ENCODE data around the gene TNPO2.
A peak's percentile ranks its signal among the peaks of the same experiment; 100 is the strongest.
"Not testable (repeated sequence)": the region's sequence is repeated elsewhere in the genome, so short reads cannot be mapped to it uniquely, and the experiment has no call there.

The TNPO2 gene

DNA sequence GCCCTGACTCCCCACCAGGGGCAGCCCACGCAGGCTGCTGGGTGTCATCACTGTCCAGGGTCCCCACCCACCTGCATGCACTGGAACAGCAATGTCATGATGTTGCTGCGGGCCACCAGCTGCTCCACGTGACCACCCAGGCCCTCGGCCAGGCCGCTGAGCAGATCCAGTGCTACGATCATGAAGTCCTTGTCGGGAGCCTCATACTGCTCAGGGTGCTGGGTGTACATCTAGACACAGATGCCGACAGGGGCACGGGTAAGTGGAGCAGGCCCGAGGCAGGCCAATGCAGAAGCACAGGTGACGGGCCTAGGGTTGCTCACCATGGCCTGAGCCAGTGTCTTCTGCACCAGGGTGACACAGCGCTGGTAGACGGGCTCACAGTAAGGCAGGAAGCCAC is 18.6 kb downstream of the TNPO2 start:
- no peak for DNase-seq

GRCh38 chr19:12703046-12703445 is 20.7 kb downstream of the TNPO2 start:
- DNase-seq, result peak; percentile 48

GRCh38 chr19:12701596-12702282 is 22.0 kb downstream of the TNPO2 start:
- DNase-seq, result no peak

GRCh38 chr19:12698138-12698537 is 25.6 kb downstream of the TNPO2 start:
- no peak for DNase-seq

GRCh38 chr19:12697425-12697824 is 26.3 kb downstream of the TNPO2 start:
- not testable (repeated sequence) for DNase-seq

DNA sequence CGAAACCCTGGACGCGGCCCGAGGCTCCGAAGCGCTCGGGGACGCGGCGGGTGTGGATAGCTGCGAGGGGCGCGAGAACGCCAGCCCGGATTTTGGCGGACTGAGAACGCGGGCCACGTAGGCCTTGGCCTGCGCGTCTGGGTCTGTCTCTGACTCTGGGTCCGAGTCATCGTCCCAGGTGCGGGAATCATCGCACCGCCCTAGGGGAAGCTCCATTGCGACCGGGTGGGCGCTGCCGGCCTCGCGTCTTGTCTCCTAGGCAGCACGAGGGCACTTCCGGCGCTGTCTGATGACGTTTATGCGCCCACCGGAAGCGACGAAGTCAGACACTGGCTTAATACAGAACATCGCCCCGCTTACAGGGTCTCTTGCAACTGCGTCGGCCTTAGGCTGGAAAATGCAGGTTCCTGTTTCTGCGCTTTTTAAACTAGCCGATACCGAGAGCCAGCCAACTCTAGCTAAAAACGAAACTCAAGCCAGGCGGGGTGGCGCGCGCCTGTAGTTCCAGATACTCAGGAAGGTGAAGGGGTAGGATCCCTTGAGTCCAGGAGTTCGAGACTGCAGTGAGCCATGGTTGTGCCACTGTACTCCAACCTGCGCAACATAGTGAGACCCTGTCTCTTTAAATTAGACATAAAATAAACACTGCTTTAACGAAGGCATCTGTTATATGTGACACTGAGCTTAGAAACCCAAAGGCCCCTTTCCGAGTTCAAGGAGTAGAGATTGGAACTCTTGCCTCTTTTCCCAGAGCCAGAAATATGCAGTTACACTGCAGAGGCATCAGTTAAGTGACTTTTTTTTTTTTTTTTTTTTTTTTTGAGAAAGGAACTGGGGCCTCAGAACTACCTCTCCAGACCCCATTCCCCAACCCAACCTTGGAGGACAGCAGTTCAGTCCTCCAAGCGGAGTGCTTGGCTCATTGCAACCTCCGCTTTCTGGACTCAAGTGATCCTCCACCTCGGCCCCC is 27.1 kb downstream of the TNPO2 start, which contains the start of gene FBXW9:
FBXW9 (minus strand) TSS at position 266 of the 970 bp plus-strand sequence; CDS start at position 216, 50 bp downstream.
- DNase-seq, result peak; percentile 97

DNA sequence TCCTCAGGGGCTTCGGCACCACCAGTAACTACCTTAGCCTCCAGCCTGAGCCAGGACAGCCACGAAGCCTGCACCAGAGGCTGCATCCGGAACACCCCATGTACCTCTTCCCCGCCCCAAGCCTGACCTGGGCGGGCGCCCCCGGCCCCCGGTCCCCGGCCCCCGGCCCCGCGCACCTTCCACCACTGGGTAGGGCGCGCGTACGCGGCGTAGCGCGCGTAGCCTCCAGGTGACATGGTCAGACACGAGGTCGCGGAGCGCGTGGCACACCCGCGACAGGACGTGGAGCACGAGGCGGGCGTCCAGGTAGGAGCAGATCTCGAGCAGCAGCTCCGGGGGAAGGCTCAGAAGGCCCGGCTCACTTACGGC is 27.8 kb downstream of the TNPO2 start:
- peak; percentile 43 for DNase-seq

DNA sequence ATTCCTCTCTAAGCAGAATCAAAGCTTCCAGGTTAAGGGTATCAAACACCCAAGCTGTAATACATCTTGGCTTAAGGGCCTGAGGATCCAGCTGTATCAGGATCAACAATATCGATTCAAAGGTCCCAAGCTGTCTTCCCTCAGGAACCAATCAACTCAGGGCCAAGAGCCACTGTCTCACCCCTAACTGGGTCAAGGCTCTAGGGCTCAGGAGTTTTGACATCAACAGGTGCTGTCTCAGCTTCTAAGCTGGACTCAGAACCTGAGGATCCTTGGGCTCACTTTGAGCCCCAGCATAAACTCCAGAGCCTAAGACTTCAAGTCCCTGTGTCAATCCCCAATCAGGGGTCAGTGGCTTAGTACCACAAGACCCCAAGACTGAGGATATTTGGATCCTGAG is 28.2 kb downstream of the TNPO2 start:
- no peak for DNase-seq

GRCh38 chr19:12695096-12695495 is 28.6 kb downstream of the TNPO2 start:
- no peak for DNase-seq

DNA sequence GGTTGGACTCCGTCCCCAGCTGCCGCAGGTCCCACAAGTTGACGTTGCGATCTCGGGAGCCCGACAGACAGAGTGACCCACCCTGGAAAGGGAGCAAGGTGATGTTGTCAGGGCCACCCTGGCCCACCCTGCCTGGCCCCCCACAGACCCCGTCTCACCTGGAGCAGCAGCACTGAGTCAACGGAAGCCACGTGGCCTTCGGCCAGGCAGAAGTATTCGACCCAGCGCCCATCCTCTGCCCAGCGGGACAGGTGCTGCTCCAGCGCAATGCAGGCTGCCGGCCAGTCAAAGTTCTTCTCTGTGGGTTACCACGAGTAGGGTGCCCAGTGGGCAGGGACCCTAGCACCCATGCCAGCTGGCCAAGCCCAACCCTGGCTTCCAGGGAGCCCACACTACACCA is 29.1 kb downstream of the TNPO2 start:
- DNase-seq, result no peak

GRCh38 chr19:12692960-12693359 is 30.8 kb downstream of the TNPO2 start:
- DNase-seq, result no peak

DNA sequence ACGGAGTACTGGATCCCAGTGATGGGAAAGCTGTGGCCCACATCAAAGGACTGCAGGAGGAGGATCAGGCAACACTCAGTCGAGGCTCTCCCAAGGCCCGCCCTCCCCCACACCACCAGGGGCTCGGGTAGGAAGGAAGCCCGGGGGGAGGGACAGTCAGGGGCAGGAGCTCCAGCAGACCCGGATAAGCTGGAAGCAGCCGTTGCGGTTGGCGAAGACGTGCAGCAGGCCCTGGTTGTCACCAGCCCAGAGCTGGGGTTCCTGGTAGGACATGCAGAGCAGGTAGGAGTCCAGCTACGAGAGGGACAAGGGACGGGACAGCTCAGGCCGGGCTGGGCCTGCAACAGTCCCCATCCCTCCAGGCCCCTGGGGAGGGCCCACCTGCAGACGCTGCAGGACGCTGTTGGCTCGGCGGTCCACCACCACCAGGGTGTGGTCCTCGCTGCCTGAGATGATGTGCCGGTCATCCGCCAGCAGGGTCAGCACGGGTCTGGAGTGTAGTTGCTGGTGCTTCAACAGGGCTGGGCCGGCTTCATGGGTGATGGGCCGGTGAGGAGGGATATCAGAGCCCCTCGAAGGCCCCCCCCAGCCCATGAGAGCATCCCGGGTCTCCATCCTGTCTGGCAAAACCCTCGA is 34.0 kb downstream of the TNPO2 start:
- DNase-seq, result no peak

- DNase-seq, result no peak
These were observed 34.7 kb downstream of the TNPO2 start for GRCh38 chr19:12689012-12689411.

- DNase-seq, result no peak
These were observed 36.1 kb downstream of the TNPO2 start, which contains the start of gene GNG14 for GRCh38 chr19:12687496-12688196. TSS of gene GNG14 (plus strand) at chr19:12687998. CDS start at chr19:12688049, 51 bp downstream.

DNA sequence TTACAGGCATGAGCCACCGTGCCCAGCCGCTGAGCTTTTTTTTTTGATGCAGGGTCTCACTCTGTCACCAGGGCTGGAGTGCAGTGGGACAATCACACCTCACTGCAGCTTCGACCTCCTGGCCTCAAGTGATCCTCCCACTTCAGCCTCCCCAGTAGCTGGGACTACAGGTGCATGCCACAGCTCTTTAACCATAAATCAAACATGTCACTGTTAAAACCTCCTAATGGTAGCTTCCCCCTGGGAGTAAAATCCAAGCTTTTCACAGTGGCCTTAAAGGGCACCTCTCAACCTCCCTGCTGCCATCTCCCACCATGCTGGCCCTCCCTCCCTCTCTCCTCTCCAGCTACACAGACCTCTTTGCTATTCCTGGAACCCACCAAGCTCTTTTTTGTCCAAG is 37.9 kb downstream of the TNPO2 start:
- DNase-seq, result no peak

DNA sequence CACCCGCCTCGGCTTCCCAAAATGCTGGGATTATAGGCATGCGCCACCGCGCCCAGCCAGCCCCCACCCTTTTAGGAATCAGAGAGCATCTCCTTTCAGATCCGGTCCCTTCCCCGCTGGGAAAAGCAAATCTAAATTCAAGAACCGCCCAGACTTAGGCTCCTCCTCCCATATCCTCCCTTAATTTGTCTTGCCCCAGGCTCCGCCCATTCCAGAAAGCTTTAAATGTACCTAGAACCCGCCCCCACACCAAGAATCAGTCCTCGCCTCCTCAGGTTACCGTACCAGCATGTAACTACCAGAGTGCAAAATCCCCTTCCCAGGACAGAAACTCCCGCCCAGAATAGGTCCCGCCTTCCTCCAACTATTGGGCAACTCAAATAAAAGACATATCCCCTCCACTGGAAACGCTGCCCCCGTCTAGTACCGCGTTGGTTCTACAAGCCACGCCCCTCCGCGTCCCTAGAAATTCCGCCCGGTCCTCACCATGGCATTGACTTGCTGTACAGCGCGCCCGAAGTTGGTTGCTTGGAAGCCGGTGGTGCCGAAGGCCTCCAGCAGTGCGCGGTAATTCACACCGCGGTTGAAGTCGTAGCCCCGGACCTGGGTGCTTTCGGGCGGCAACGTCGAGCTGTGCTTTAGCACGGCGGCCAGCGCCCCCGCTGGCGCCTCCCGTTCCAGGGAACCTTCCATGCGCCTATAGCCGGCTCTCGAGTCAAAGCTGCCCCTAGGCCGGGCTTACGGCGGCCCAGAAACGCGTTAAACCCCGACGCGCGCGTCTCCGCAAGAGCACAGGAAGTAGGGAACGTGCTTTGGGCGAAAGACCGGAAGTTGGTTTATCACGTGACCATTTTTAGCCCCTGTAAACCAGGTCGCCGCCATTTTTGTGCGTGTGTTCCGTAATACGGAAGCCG is 42.4 kb downstream of the TNPO2 start, which contains the start of gene DHPS:
DHPS (minus strand) TSS at position 807 of the 914 bp plus-strand sequence; CDS start at position 693, 114 bp downstream.
- DNase-seq, result peak; percentile 93

- DNase-seq, result no peak
These were observed 43.7 kb downstream of the TNPO2 start for GRCh38 chr19:12680034-12680433.

DNA sequence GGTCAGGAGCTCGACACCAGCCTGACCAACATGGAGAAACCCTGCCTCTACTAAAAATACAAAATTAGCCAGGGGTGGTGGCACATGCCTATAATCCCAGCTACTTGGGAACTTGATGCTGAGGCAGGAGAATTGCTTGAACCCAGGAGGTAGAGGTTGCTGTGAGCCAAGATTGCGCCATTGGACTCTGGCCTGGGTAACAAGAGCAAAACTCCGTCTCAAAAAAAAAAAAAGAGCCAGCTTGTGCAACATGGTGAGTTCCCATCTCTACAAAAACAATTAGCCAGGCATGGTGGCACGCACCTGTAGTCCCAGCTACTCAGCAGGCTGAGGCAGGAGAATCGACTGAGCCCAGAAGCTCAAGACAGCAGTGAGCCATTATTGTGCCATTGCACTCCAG is 45.7 kb downstream of the TNPO2 start:
- not testable (repeated sequence) for DNase-seq

DNA sequence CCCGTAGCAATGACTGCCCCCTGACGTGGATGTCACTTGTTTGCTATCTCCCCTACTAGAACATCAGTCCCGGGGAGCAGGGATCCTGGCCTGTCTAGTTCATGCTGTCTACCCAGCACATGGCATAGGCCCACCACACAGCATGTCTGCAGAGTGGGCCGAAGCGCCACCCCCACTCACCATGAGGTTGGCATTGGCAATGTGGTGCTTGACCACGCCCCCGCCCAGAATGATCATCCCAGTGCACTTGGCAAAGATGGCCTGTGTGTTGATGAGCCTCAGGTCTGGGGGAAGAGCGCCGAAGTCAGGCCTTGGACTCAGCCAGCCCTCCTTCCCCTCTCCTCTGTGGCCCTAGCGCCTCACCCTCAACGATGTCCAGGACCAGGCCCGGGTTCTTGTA is 46.8 kb downstream of the TNPO2 start:
- no peak for DNase-seq

GRCh38 chr19:12676384-12676792 is 47.3 kb downstream of the TNPO2 start:
- DNase-seq, result peak; percentile 94

- no peak for DNase-seq
These were observed 47.8 kb downstream of the TNPO2 start for GRCh38 chr19:12675940-12676339.
